Measurements from ENCODE around the gene OR2AG1. TPM values are rescaled to one million over a fixed set of nuclear protein-coding genes. Genes with fewer than 3 reads are reported as not detected.

OR2AG1 gene
- total RNA-seq, 4 donors from 2014 or later: not detected

DNA sequence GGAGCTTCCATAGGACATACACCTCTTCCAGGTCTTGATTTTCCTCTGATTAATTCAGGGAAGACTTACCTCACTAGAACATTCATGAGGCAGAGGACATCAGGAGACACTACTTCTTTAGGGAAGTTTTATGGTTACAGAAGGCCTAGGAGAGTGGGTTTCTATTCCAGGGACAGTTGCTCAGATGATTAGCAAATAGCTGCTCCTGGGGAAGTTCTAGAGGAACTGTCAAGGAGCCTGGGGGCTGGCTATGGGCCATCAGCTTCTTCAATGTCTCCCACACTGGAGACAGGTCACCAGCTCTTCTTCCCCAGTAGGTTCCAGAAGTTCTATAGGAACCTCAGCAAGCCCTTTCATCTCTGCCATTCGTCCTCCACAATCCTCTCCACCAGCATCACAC, 51.2 kb downstream of the OR2AG1 start:
- no peak for DNase-seq (ENCODE audit: low spot score in 2 of 2)
- no peaks in the 10 kb centered on the region for H3K9me3 ChIP-seq
- TF ChIP-seq POLR2A (IDR thresholded peaks at IDR 0.05) (no peak), EP300 (IDR thresholded peaks at IDR 0.05) (no peak)
- TF ChIP-seq, protein P1, sequence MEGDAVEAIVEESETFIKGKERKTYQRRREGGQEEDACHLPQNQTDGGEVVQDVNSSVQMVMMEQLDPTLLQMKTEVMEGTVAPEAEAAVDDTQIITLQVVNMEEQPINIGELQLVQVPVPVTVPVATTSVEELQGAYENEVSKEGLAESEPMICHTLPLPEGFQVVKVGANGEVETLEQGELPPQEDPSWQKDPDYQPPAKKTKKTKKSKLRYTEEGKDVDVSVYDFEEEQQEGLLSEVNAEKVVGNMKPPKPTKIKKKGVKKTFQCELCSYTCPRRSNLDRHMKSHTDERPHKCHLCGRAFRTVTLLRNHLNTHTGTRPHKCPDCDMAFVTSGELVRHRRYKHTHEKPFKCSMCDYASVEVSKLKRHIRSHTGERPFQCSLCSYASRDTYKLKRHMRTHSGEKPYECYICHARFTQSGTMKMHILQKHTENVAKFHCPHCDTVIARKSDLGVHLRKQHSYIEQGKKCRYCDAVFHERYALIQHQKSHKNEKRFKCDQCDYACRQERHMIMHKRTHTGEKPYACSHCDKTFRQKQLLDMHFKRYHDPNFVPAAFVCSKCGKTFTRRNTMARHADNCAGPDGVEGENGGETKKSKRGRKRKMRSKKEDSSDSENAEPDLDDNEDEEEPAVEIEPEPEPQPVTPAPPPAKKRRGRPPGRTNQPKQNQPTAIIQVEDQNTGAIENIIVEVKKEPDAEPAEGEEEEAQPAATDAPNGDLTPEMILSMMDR (IDR thresholded peaks at IDR 0.05): no peak
- H3K36me3 ChIP-seq: no peaks in the 10 kb centered on the region
- H3K4me3 ChIP-seq: no peak overlapping the region
- H3K4me1 ChIP-seq: no peaks in the 10 kb centered on the region
- no peaks in the 10 kb centered on the region for H3K27me3 ChIP-seq
- WGBS, 2 donors: 65 to 71% methylated on average over 1 of the region's 1 CpG
- H3K27ac ChIP-seq: no peak overlapping the region

Other genes starting within 250 kb of the OR2AG1 start
- gene RRP8, start 179.4 kb upstream of the OR2AG1 start, total RNA-seq: 10 to 100 TPM; 13.9 to 34.1 (median 18.2) TPM
- 100 to 1,000 TPM; 139 to 148 (median 140) TPM for gene ILK, start 179.2 kb upstream of the OR2AG1 start, total RNA-seq
- 100 to 1,000 TPM; 148 to 235 (median 155) TPM for gene TAF10, start 170.8 kb upstream of the OR2AG1 start, total RNA-seq
- 10 to 100 TPM; 45.6 to 81.3 (median 58.0) TPM for gene TPP1, start 163.6 kb upstream of the OR2AG1 start, total RNA-seq
- 10 to 100 TPM; 12.6 to 27.8 (median 20.1) TPM for gene DCHS1, start 127.2 kb upstream of the OR2AG1 start, total RNA-seq
- 10 to 100 TPM; 17.3 to 24.6 (median 21.6) TPM for gene MRPL17, start 99.7 kb upstream of the OR2AG1 start, total RNA-seq
- gene OR2AG2, start 11.0 kb upstream of the OR2AG1 start, total RNA-seq: under 1 TPM in 2 of 4 donors, not detected in 2; 0.22 to 0.90 TPM
- gene OR6A2, start 16.7 kb downstream of the OR2AG1 start, total RNA-seq: under 1 TPM in 1 of 4 donors, not detected in 3; 0.60 TPM
- gene OR10A5, start 62.7 kb downstream of the OR2AG1 start, total RNA-seq: not detected
- gene OR10A2, start 80.0 kb downstream of the OR2AG1 start, total RNA-seq: not detected
- not detected for gene OR10A4, start 93.6 kb downstream of the OR2AG1 start, total RNA-seq
- not detected for gene OR2D2, start 109.5 kb downstream of the OR2AG1 start, total RNA-seq
- gene OR2D3, start 138.0 kb downstream of the OR2AG1 start, total RNA-seq: not detected
- gene ZNF215, start 143.4 kb downstream of the OR2AG1 start, total RNA-seq: 1 to 10 TPM in 2 of 4 donors, under 1 TPM in 2; 0.20 to 2.6 (median 1.1) TPM
- 1 to 10 TPM; 4.8 to 7.2 (median 5.9) TPM for gene ZNF214, start 237.3 kb downstream of the OR2AG1 start, total RNA-seq
- gene NLRP14, start 237.5 kb downstream of the OR2AG1 start, total RNA-seq: 1 to 10 TPM in 1 of 4 donors, under 1 TPM in 2, not detected in 1; 0.30 to 1.3 (median 0.59) TPM

Data from tibial nerve (tissue), 4 donors.